K562 (cell line): ENCODE measurements around the gene GLIS1. TPM values are rescaled to one million over a fixed set of nuclear protein-coding genes. Genes with fewer than 3 reads are reported as not detected.

ENCODE experiments used
- ATAC-seq: fragments of 200-7000 bp; cut with Tn5 transposase; 3 replicates; pipeline ENCODE4 v1.9.1; 2020; ENCODE audit warnings: moderate library complexity
- BruUV-seq: library from RNA; stranded (reverse); fragments of 400-500 nt; replicated peaks from 2 replicates; lab custom pipeline; 2021; lab: Mats Ljungman, UMichigan
- CTCF ChIA-PET: fragments of 300-600 bp; formaldehyde crosslinking; extraction: SDS; loops from one replicate; lab custom pipeline; 2021; ENCODE audit warnings: low intra/inter-chr PET ratio; lab: Yijun Ruan, JAX
- POLR2A ChIA-PET: fragments of 300-600, 350-650 bp; sonication (Branson Sonifier 250); formaldehyde crosslinking; extraction: SDS; loops from one replicate; lab custom pipeline; 2021; ENCODE audit warnings: antibody characterized with exemption, inconsistent platforms; lab: Yijun Ruan, JAX
- DNase-seq, 4 experiments: peaks; one replicate each; pipeline versions ENCODE4 v3.0.0 to v3.0.0-alpha.2; 2011 to 2018; ENCODE audit warnings: low spot score in 3 of 4, mixed read lengths in 3 of 4; ENCODE audit errors: extremely low read depth in 1 of 4
- FAIRE-seq: peaks from 2 replicates; lab custom pipeline; 2011; peaks lifted over from hg19 to GRCh38; lab: Jason Lieb, UNC
- H2AFZ ChIP-seq: 2 replicates; pipeline ENCODE4 v1.6.0; 2011; ENCODE audit warnings: low read depth, low read length, control low read depth, inconsistent platforms
- H3K27ac ChIP-seq: fragments of 200-600 bp; 3 replicates; pipeline ENCODE4 v1.8.0; 2011; ENCODE audit warnings: low read depth, mild to moderate bottlenecking, control low read depth, inconsistent platforms, low read length, moderate library complexity, mixed read lengths; ENCODE audit errors: extremely low read depth
- H3K27me3 ChIP-seq, 2 experiments: fragments of 300-600 bp in 1 of 2; 2 replicates in 1 of 2; 3 replicates in 1 of 2; pipeline versions ENCODE4 v1.6.0 to v1.8.0; 2011; ENCODE audit warnings: inconsistent platforms in 2 of 2, low read length in 2 of 2, mild to moderate bottlenecking in 1 of 2, mixed read lengths in 1 of 2, moderate library complexity in 1 of 2; ENCODE audit not compliant: control insufficient read depth in 2 of 2, insufficient read depth in 2 of 2
- H3K36me3 ChIP-seq: fragments of 300-600 bp; 3 replicates; pipeline ENCODE4 v1.8.0; 2011; ENCODE audit warnings: mild to moderate bottlenecking, low read length, inconsistent platforms; ENCODE audit not compliant: control insufficient read depth, insufficient read depth
- H3K4me1 ChIP-seq, 2 experiments: fragments of 200-600 bp in 1 of 2; replicated peaks in 1 of 2; 2 replicates in 1 of 2; 3 replicates in 1 of 2; pipeline versions ENCODE4 v1.5.1 to v1.8.0; 2011; ENCODE audit warnings: inconsistent platforms in 2 of 2, low read length in 2 of 2, mild to moderate bottlenecking in 1 of 2, mixed read lengths in 1 of 2, moderate library complexity in 1 of 2; ENCODE audit not compliant: control insufficient read depth in 2 of 2, insufficient read depth in 2 of 2
- H3K4me2 ChIP-seq: 2 replicates; pipeline ENCODE4 v1.6.1; 2011; ENCODE audit warnings: low read length, control low read depth, inconsistent platforms, mixed read lengths; ENCODE audit not compliant: insufficient read depth
- H3K4me3 ChIP-seq: fragments of 200-600 bp; sonication (generic), shearing (Covaris generic); 2 replicates; pipeline ENCODE4 v1.5.1; 2016; ENCODE audit warnings: control low read depth, inconsistent platforms
- H3K79me2 ChIP-seq: fragments of 200-600 bp; 3 replicates; pipeline ENCODE4 v1.8.0; 2011; ENCODE audit warnings: low read length, inconsistent platforms; ENCODE audit not compliant: control insufficient read depth, insufficient read depth
- H3K9ac ChIP-seq, 2 experiments: 2 replicates each; pipeline versions ENCODE4 v1.6.0 to v1.6.1; 2011; ENCODE audit warnings: low read depth in 2 of 2, low read length in 2 of 2, control low read depth in 1 of 2, inconsistent platforms in 1 of 2, mild to moderate bottlenecking in 1 of 2, mixed read lengths in 1 of 2; ENCODE audit not compliant: insufficient read depth in 1 of 2
- H3K9me1 ChIP-seq: one replicate; pipeline ENCODE4 v1.6.0; 2011; ENCODE audit warnings: inconsistent platforms, mild to moderate bottlenecking, low read length, moderate library complexity; ENCODE audit not compliant: control insufficient read depth, insufficient read depth
- H3K9me3 ChIP-seq: replicated peaks from 2 replicates; pipeline ENCODE4 v1.5.1; 2011; ENCODE audit warnings: low read depth, low read length, inconsistent platforms; ENCODE audit not compliant: control insufficient read depth, insufficient read depth
- H4K20me1 ChIP-seq: replicated peaks from 2 replicates; pipeline ENCODE4 v1.6.1; 2011; ENCODE audit warnings: low read length, inconsistent platforms, mixed read lengths; ENCODE audit not compliant: control insufficient read depth, insufficient read depth
- ARID1B ChIP-seq: fragments of 450-650 bp; IDR thresholded peaks from 2 replicates; pipeline ENCODE4 v1.6.1; 2016; ENCODE audit warnings: antibody characterized with exemption, mild to moderate bottlenecking, inconsistent platforms
- CREB1 ChIP-seq, 2 experiments: sonication (generic) in 1 of 2; formaldehyde crosslinking in 1 of 2; IDR thresholded peaks; 2 replicates each; pipeline versions ENCODE4 v1.6.1 to v1.8.0; 2012 to 2022; ENCODE audit warnings: inconsistent platforms in 1 of 2, mild to moderate bottlenecking in 1 of 2, missing genetic modification reagents in 1 of 2, moderate library complexity in 1 of 2
- IRF2 ChIP-seq: sonication (generic); formaldehyde crosslinking; IDR thresholded peaks from 2 replicates; pipeline ENCODE4 v1.8.1; 2022; ENCODE audit warnings: mild to moderate bottlenecking, missing genetic modification reagents
- KLF10 ChIP-seq: fragments of 250-450 bp; sonication (Bioruptor Pico); IDR thresholded peaks from 2 replicates; pipeline ENCODE4 v1.6.1; 2021; ENCODE audit warnings: matching md5 sums
- MTF1 ChIP-seq: fragments of 250-450 bp; sonication (Bioruptor Pico); IDR thresholded peaks from 2 replicates; pipeline ENCODE4 v1.9.0; 2021; ENCODE audit warnings: moderate library complexity, mild to moderate bottlenecking, inconsistent platforms, borderline replicate concordance
- MYC ChIP-seq, 2 experiments: fragments of 250-450 bp in 1 of 2; sonication (Bioruptor Pico) in 1 of 2; IDR thresholded peaks; 2 replicates each; pipeline versions ENCODE4 v1.5.1 to v1.6.1; 2012 to 2021; ENCODE audit warnings: low read depth in 2 of 2, borderline replicate concordance in 1 of 2, improper control_type of control experiment in 1 of 2, low read length in 1 of 2, mild to moderate bottlenecking in 1 of 2, moderate library complexity in 1 of 2
- NONO ChIP-seq, 2 experiments: fragments of 200-400 bp in 1 of 2; fragments of 450-650 bp in 1 of 2; formaldehyde crosslinking in 1 of 2; IDR thresholded peaks; 2 replicates each; pipeline ENCODE4 v1.6.1; 2017; ENCODE audit warnings: low read depth in 2 of 2, mild to moderate bottlenecking in 2 of 2, moderate library complexity in 2 of 2, low read length in 1 of 2
- PCBP2 ChIP-seq: fragments of 200-400 bp; formaldehyde crosslinking; IDR thresholded peaks from 2 replicates; pipeline ENCODE4 v1.6.1; 2018; ENCODE audit warnings: low read length, low read depth, mild to moderate bottlenecking, moderate library complexity; ENCODE audit not compliant: poor library complexity, severe bottlenecking
- POLR3A ChIP-seq: IDR thresholded peaks from 2 replicates; pipeline ENCODE4 v1.6.1; 2011; ENCODE audit warnings: borderline replicate concordance, mild to moderate bottlenecking, moderate library complexity; ENCODE audit not compliant: insufficient read length, insufficient read depth; ENCODE audit errors: extremely low read depth
- PPARD ChIP-seq: fragments of 250-450 bp; sonication (Bioruptor Pico); IDR thresholded peaks from 2 replicates; pipeline ENCODE4 v1.8.0; 2022; ENCODE audit warnings: inconsistent platforms, mild to moderate bottlenecking, moderate library complexity
- SIX5 ChIP-seq, 2 experiments: IDR thresholded peaks; 2 replicates each; pipeline ENCODE4 v1.6.1; 2011; ENCODE audit warnings: low read length in 2 of 2, borderline replicate concordance in 1 of 2, low read depth in 1 of 2, mild to moderate bottlenecking in 1 of 2, moderate library complexity in 1 of 2; ENCODE audit not compliant: insufficient read depth in 1 of 2
- SMARCA4 ChIP-seq: fragments of 450-650 bp; IDR thresholded peaks from 2 replicates; pipeline ENCODE4 v1.6.1; 2016
- ZBTB34 ChIP-seq: fragments of 250-450 bp; sonication (Bioruptor Pico); IDR thresholded peaks from 2 replicates; pipeline ENCODE4 v1.8.0; 2021; ENCODE audit warnings: mild to moderate bottlenecking, moderate library complexity
- ZNF140 ChIP-seq: fragments of 250-450 bp; sonication (Bioruptor Pico); IDR thresholded peaks from 2 replicates; pipeline ENCODE4 v1.8.0; 2021; ENCODE audit warnings: moderate library complexity, mild to moderate bottlenecking, inconsistent platforms
- ZNF217 ChIP-seq: sonication (generic); formaldehyde crosslinking; IDR thresholded peaks from 2 replicates; pipeline ENCODE4 v1.8.0; 2022; ENCODE audit warnings: mild to moderate bottlenecking, missing genetic modification reagents
- ZNF232 ChIP-seq: sonication (generic); formaldehyde crosslinking; IDR thresholded peaks from 2 replicates; pipeline ENCODE4 v1.8.0; 2022; ENCODE audit warnings: mild to moderate bottlenecking, missing genetic modification reagents
- ZNF324 ChIP-seq: fragments of 250-450 bp; sonication (Bioruptor Pico); IDR thresholded peaks from 2 replicates; pipeline ENCODE4 v1.4.0; 2020; ENCODE audit warnings: mild to moderate bottlenecking
- WGBS: fragments of 100-300 bp; shearing (Covaris generic); methylation state at CpG from one replicate; pipeline ENCODE4 v1.1.6; 2016; ENCODE audit warnings: low coverage, mixed read lengths; ENCODE audit not compliant: insufficient coverage; ENCODE audit errors: missing lambda C conversion rate; 5-methylcytosine and 5-hydroxymethylcytosine counted together
- in situ Hi-C: fragments of 300-500 bp; cut with MboI; formaldehyde crosslinking; loops from 4 replicates; pipeline ENCODE4 v1.15.0; 2018; ENCODE audit warnings: inconsistent platforms, mixed read lengths
- intact Hi-C: fragments of 100-400 bp; cut with micrococcal nuclease; formaldehyde crosslinking; loops from 2 replicates; pipeline ENCODE4 v1.14.2; 2022
- polyA plus RNA-seq, 8 experiments: library from polyadenylated mRNA; depleted of rRNA in 4 of 8; stranded (reverse) in 5 of 8; unstranded in 3 of 8; fragments of >200 nt; fragmentation: Nextera tagmentation in 2 of 8; fragmentation: Illumina TruSeq in 1 of 8; extraction: Ambion mirVana in 2 of 8; extraction: Trizol in 1 of 8; gene quantifications; 2 replicates each; pipeline versions ENCODE4 v1.2.1 to v1.2.3, GENCODE V29; 2011 to 2014; ENCODE audit warnings: inconsistent platforms in 1 of 8, missing spikeins in 1 of 8
- total RNA-seq, 7 experiments: library from RNA; depleted of rRNA in 6 of 7; stranded (reverse); fragments of >200 nt in 6 of 7; fragmentation: Illumina TruSeq in 2 of 7; extraction: Trizol in 2 of 7; gene quantifications; 2 replicates each; pipeline versions ENCODE4 v1.2.1 to v1.2.3, GENCODE V29; 2011 to 2021; ENCODE audit warnings: low replicate concordance in 1 of 7

The GLIS1 gene
- total and polyA plus RNA-seq, 9 of the 15 experiments (the other 6 are each of a cell fraction or from before 2014, with no cell fraction given): not detected

- Histone ChIP-seq H3K27ac (no peak overlapping the region), H3K9ac (no peak overlapping the region), H3K4me2 (no peak overlapping the region), H4K20me1 (peaks cover 4% of the 10 kb centered on the region; the same call in 1 of the 2 replicates), H3K9me3 (no peaks in the 10 kb centered on the region), H3K4me3 (no peak overlapping the region), H2AFZ (no peak overlapping the region), H3K4me1 (no peaks in the 10 kb centered on the region), H3K9me1 (no peaks in the 10 kb centered on the region), H3K27me3 (peaks cover 45 to 64% of the 10 kb centered on the region in 2 experiments), H3K79me2 (no peaks in the 10 kb centered on the region), H3K36me3 (no peaks in the 10 kb centered on the region)
- ChIA-PET CTCF (no interaction called here), POLR2A (interaction anchor here (1.3 kb wide), 1 partner anchor 12 kb away, joined by 5 read pairs; no protein-coding TSS in a partner anchor)
- FAIRE-seq (no peak), ATAC-seq (no peak; the same call in 2 of the 3 replicates), DNase-seq (no peak)
- no TSS peak for BruUV-seq
- 0% methylated on average over 5 of the region's 5 CpGs for WGBS
- in situ Hi-C loops (no loop called here), intact Hi-C loops (no loop called here)
- TF ChIP-seq SMARCA4 (no peak), POLR3A (no peak), ZNF217 (CRISPR knock-in tag) (no peak), ZNF140 (CRISPR knock-in tag) (no peak), MTF1 (no peak), ZNF324 (CRISPR knock-in tag) (no peak), ZNF232 (CRISPR knock-in tag) (no peak), CREB1 (IDR thresholded peaks at IDR 0.05) (no peak), CREB1 (CRISPR knock-in tag; IDR thresholded peaks at IDR 0.05) (no peak), PPARD (CRISPR knock-in tag) (no peak), NONO (IDR thresholded peaks at IDR 0.05; ENCODE audit: low read depth in 2 of 2, low read length in 1 of 2) (no peak), MYC (IDR thresholded peaks at IDR 0.05; ENCODE audit: low read depth, low read length) (no peak), MYC (CRISPR knock-in tag; IDR thresholded peaks at IDR 0.05; ENCODE audit: borderline replicate concordance, low read depth) (no peak), ARID1B (no peak), IRF2 (CRISPR knock-in tag) (no peak), PCBP2 (no peak), SIX5 (IDR thresholded peaks at IDR 0.05; ENCODE audit: borderline replicate concordance in 1 of 2, insufficient read depth in 1 of 2, low read depth in 1 of 2, low read length in 2 of 2) (no peak), ZBTB34 (CRISPR knock-in tag) (no peak), KLF10 (no peak)
Measured at GRCh38 chr1:53704304-53704703, 34.7 kb downstream of the GLIS1 start.
